SK-N-SH treated with all-trans-retinoic acid at 6 μM for 48 hours (cell line): ENCODE measurements around the gene TANC1.

Experiments
- CREB5 ChIP-seq: fragments of 250-450 bp; sonication (Bioruptor Pico); IDR thresholded peaks from 2 replicates; pipeline ENCODE4 v1.5.1; 2020; ENCODE audit warnings: low read depth, mild to moderate bottlenecking, moderate library complexity
- CSDC2 ChIP-seq: fragments of 250-450 bp; sonication (Bioruptor Pico); IDR thresholded peaks from 2 replicates; pipeline ENCODE4 v1.5.0; 2020; ENCODE audit warnings: mild to moderate bottlenecking, moderate library complexity
- ESRRG ChIP-seq: fragments of 250-450 bp; sonication (Bioruptor Pico); IDR thresholded peaks from 2 replicates; pipeline ENCODE4 v1.6.1; 2021; ENCODE audit warnings: mild to moderate bottlenecking
- GLIS3 ChIP-seq: fragments of 250-450 bp; sonication (Bioruptor Pico); IDR thresholded peaks from 2 replicates; pipeline ENCODE4 v1.5.0; 2020; ENCODE audit warnings: mild to moderate bottlenecking, moderate library complexity
- ISL1 ChIP-seq: fragments of 250-450 bp; sonication (Bioruptor Pico); IDR thresholded peaks from 2 replicates; pipeline ENCODE4 v2.1.2; 2022; ENCODE audit warnings: mild to moderate bottlenecking, moderate library complexity
- OSR1 ChIP-seq: fragments of 250-450 bp; sonication (Bioruptor Pico); IDR thresholded peaks from 2 replicates; pipeline ENCODE4 v1.8.0; 2022; ENCODE audit warnings: moderate library complexity, mild to moderate bottlenecking, inconsistent platforms
- RARB ChIP-seq: fragments of 250-450 bp; sonication (Bioruptor Pico); IDR thresholded peaks from 2 replicates; pipeline ENCODE4 v1.8.0; 2021; ENCODE audit warnings: mild to moderate bottlenecking, moderate library complexity
- SNAI2 ChIP-seq: fragments of 250-450 bp; sonication (Bioruptor Pico); IDR thresholded peaks from 2 replicates; pipeline ENCODE4 v1.5.0; 2020; ENCODE audit warnings: mild to moderate bottlenecking, moderate library complexity
- ZC3H10 ChIP-seq: fragments of 250-450 bp; sonication (Bioruptor Pico); IDR thresholded peaks from 2 replicates; pipeline ENCODE4 v1.5.1; 2021; ENCODE audit warnings: mild to moderate bottlenecking, moderate library complexity
- ZFP30 ChIP-seq: fragments of 450-650 bp; formaldehyde crosslinking; IDR thresholded peaks from 2 replicates; pipeline ENCODE4 v1.5.0; 2022; ENCODE audit warnings: mild to moderate bottlenecking, moderate library complexity
- ZNF565 ChIP-seq: fragments of 450-650 bp; formaldehyde crosslinking; conservative IDR thresholded peaks from 2 replicates; pipeline ENCODE4 v1.5.0; 2020; ENCODE audit warnings: low read depth, mild to moderate bottlenecking, moderate library complexity
- ZNF8 ChIP-seq: fragments of 450-650 bp; formaldehyde crosslinking; IDR thresholded peaks from 2 replicates; pipeline ENCODE4 v1.5.0; 2020; ENCODE audit warnings: mild to moderate bottlenecking, moderate library complexity
- TF ChIP-seq, protein P1 (sequence below): fragments of 250-450 bp; sonication (Bioruptor Pico); IDR thresholded peaks from 2 replicates; pipeline ENCODE4 v1.8.0; 2020; ENCODE audit warnings: mild to moderate bottlenecking, moderate library complexity, borderline replicate concordance
- TF ChIP-seq, protein P2 (sequence below): fragments of 250-450 bp; sonication (Bioruptor Pico); IDR thresholded peaks from 2 replicates; pipeline ENCODE4 v1.5.1; 2021; ENCODE audit warnings: mild to moderate bottlenecking, moderate library complexity

GRCh38 chr2:159267921-159268320 lies 299.5 kb downstream of the TANC1 start:
- TF ChIP-seq OSR1 (no peak), CREB5 (CRISPR knock-in tag) (no peak), ZNF565 (CRISPR knock-in tag) (no peak), ISL1 (CRISPR knock-in tag) (no peak), GLIS3 (CRISPR knock-in tag) (no peak), ZFP30 (CRISPR knock-in tag) (no peak), CSDC2 (CRISPR knock-in tag) (no peak), ZNF8 (CRISPR knock-in tag) (no peak), SNAI2 (CRISPR knock-in tag) (no peak), RARB (CRISPR knock-in tag) (no peak), ESRRG (no peak), ZC3H10 (no peak)
- TF ChIP-seq, protein P1, sequence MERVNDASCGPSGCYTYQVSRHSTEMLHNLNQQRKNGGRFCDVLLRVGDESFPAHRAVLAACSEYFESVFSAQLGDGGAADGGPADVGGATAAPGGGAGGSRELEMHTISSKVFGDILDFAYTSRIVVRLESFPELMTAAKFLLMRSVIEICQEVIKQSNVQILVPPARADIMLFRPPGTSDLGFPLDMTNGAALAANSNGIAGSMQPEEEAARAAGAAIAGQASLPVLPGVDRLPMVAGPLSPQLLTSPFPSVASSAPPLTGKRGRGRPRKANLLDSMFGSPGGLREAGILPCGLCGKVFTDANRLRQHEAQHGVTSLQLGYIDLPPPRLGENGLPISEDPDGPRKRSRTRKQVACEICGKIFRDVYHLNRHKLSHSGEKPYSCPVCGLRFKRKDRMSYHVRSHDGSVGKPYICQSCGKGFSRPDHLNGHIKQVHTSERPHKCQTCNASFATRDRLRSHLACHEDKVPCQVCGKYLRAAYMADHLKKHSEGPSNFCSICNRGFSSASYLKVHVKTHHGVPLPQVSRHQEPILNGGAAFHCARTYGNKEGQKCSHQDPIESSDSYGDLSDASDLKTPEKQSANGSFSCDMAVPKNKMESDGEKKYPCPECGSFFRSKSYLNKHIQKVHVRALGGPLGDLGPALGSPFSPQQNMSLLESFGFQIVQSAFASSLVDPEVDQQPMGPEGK (CRISPR knock-in tag), result no peak
- TF ChIP-seq, protein P2, sequence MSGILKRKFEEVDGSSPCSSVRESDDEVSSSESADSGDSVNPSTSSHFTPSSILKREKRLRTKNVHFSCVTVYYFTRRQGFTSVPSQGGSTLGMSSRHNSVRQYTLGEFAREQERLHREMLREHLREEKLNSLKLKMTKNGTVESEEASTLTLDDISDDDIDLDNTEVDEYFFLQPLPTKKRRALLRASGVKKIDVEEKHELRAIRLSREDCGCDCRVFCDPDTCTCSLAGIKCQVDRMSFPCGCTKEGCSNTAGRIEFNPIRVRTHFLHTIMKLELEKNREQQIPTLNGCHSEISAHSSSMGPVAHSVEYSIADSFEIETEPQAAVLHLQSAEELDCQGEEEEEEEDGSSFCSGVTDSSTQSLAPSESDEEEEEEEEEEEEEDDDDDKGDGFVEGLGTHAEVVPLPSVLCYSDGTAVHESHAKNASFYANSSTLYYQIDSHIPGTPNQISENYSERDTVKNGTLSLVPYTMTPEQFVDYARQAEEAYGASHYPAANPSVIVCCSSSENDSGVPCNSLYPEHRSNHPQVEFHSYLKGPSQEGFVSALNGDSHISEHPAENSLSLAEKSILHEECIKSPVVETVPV (CRISPR knock-in tag), result no peak
